Activated naive CD4-positive, alpha-beta T cell treated with anti-CD3 and anti-CD28 coated beads, Interleukin-2, amount 50 U/mL, for 72 hours (primary cell): Measurements from ENCODE around the gene FBLN7. TPM values are rescaled to one million over a fixed set of nuclear protein-coding genes. Genes with fewer than 3 reads are reported as not detected.

ENCODE experiments used
- ATAC-seq, 2 donors: fragments of 150-1000 bp; cut with Tn5 transposase; 2 replicates each; pipeline ENCODE4 v1.10.0; 2021; ENCODE audit warnings: mild to moderate bottlenecking in 2 of 2, moderate library complexity in 2 of 2
- DNase-seq, 2 donors: peaks; one replicate each; pipeline ENCODE4 v3.0.0; 2021 to 2022; ENCODE audit warnings: low spot score in 2 of 2
- H3K27ac Mint-ChIP-seq, 2 donors: one replicate each; pipeline ENCODE4 v1.8.0; 2022; ENCODE audit warnings: mild to moderate bottlenecking in 2 of 2, mixed read lengths in 2 of 2
- H3K36me3 Mint-ChIP-seq, 2 donors: one replicate each; pipeline ENCODE4 v1.8.0; 2022; ENCODE audit warnings: mixed read lengths in 2 of 2
- H3K9me3 Mint-ChIP-seq, 2 donors: one replicate each; pipeline ENCODE4 v1.8.0; 2022; ENCODE audit warnings: mixed read lengths in 2 of 2
- total RNA-seq, 2 donors: library from RNA; stranded (reverse); gene quantifications; one replicate each; pipeline ENCODE4 v1.2.3, GENCODE V29; 2022

Gene FBLN7
- total RNA-seq, 2 donors from 2014 or later = 25.4 to 48.5 TPM

GRCh38 chr2:112162956-112163355, 24.8 kb downstream of the FBLN7 start:
- DNase-seq = no peak
- Mint-ChIP-seq H3K27ac (no peak overlapping the region), H3K9me3 (no peaks in the 10 kb centered on the region), H3K36me3 (no peaks in the 10 kb centered on the region)
- ATAC-seq = no peak

- DNase-seq (no peak), ATAC-seq (no peak)
- H3K27ac Mint-ChIP-seq = peak overlapping the region in 1 of 2 donors; percentile 26
- H3K9me3 Mint-ChIP-seq = no peaks in the 10 kb centered on the region
- no peaks in the 10 kb centered on the region for H3K36me3 Mint-ChIP-seq
Measured at GRCh38 chr2:112163541-112163981, 25.4 kb downstream of the FBLN7 start.

GRCh38 chr2:112164876-112165275, 26.7 kb downstream of the FBLN7 start:
- Mint-ChIP-seq H3K9me3 (no peaks in the 10 kb centered on the region), H3K36me3 (no peaks in the 10 kb centered on the region), H3K27ac (no peak overlapping the region)
- ATAC-seq (no peak), DNase-seq (peak in 1 of 2 donors; percentile 39)

- peak in 1 of 2 donors; percentile 40 for DNase-seq
Measured at GRCh38 chr2:112165296-112165695, 27.1 kb downstream of the FBLN7 start.

GRCh38 chr2:112166806-112167499, 28.8 kb downstream of the FBLN7 start:
- peak overlapping the region in 1 of 2 donors; percentile 30 for H3K27ac Mint-ChIP-seq
- peak; percentile 50 to 69 for ATAC-seq

More at GRCh38 chr2:112165296-112165695, 27.1 kb downstream of the FBLN7 start:
- Mint-ChIP-seq H3K27ac (no peak overlapping the region), H3K9me3 (no peaks in the 10 kb centered on the region), H3K36me3 (no peaks in the 10 kb centered on the region)
- ATAC-seq = no peak

GRCh38 chr2:112168422-112169124, 30.4 kb downstream of the FBLN7 start:
- no peak for DNase-seq
- Mint-ChIP-seq H3K9me3 (no peaks in the 10 kb centered on the region), H3K27ac (no peak overlapping the region), H3K36me3 (no peaks in the 10 kb centered on the region)
- ATAC-seq = no peak

More at GRCh38 chr2:112166806-112167499, 28.8 kb downstream of the FBLN7 start:
- H3K9me3 Mint-ChIP-seq = no peaks in the 10 kb centered on the region
- H3K36me3 Mint-ChIP-seq = no peaks in the 10 kb centered on the region
- no peak for DNase-seq

GRCh38 chr2:112170495-112170894, 32.3 kb downstream of the FBLN7 start:
- no peaks in the 10 kb centered on the region for H3K36me3 Mint-ChIP-seq
- peak overlapping the region in 1 of 2 donors; percentile 19 for H3K27ac Mint-ChIP-seq
- ATAC-seq (no peak), DNase-seq (no peak)
- H3K9me3 Mint-ChIP-seq = no peaks in the 10 kb centered on the region

- peak; percentile 70 to 73 for ATAC-seq
- DNase-seq = no peak
- no peak overlapping the region for H3K27ac Mint-ChIP-seq
- H3K36me3 Mint-ChIP-seq = peaks cover 0 to 5% of the 10 kb centered on the region in 2 donors
- no peaks in the 10 kb centered on the region for H3K9me3 Mint-ChIP-seq
Measured at GRCh38 chr2:112173646-112174319, 35.6 kb downstream of the FBLN7 start.

GRCh38 chr2:112174383-112174782, 36.2 kb downstream of the FBLN7 start:
- peaks cover 0 to 7% of the 10 kb centered on the region in 2 donors for H3K36me3 Mint-ChIP-seq
- H3K27ac Mint-ChIP-seq = no peak overlapping the region
- DNase-seq (no peak), ATAC-seq (peak in 1 of 2 donors; percentile 46)
- H3K9me3 Mint-ChIP-seq = no peaks in the 10 kb centered on the region

- H3K27ac Mint-ChIP-seq = no peak overlapping the region
- no peak for DNase-seq
- H3K36me3 Mint-ChIP-seq = peaks cover 0 to 12% of the 10 kb centered on the region in 2 donors
- no peak for ATAC-seq
- no peaks in the 10 kb centered on the region for H3K9me3 Mint-ChIP-seq
Measured at GRCh38 chr2:112175333-112175732, 37.1 kb downstream of the FBLN7 start.

GRCh38 chr2:112175958-112176573, 37.9 kb downstream of the FBLN7 start:
- no peak for DNase-seq
- Mint-ChIP-seq H3K27ac (no peak overlapping the region), H3K9me3 (no peaks in the 10 kb centered on the region), H3K36me3 (peaks cover 0 to 16% of the 10 kb centered on the region in 2 donors)
- ATAC-seq = no peak

- peak in 1 of 2 donors; percentile 72 for DNase-seq
- peak; percentile 28 to 80 for ATAC-seq
- peaks cover 22 to 49% of the 10 kb centered on the region in 2 donors for H3K36me3 Mint-ChIP-seq
Measured at GRCh38 chr2:112181571-112182290, 43.5 kb downstream of the FBLN7 start.

GRCh38 chr2:112182581-112183034, 44.4 kb downstream of the FBLN7 start:
- Mint-ChIP-seq H3K9me3 (peaks cover 0 to 4% of the 10 kb centered on the region in 2 donors), H3K36me3 (peaks cover 31 to 57% of the 10 kb centered on the region in 2 donors), H3K27ac (peak overlapping the region; percentile 93 to 99)
- DNase-seq (peak; percentile 59 to 81), ATAC-seq (peak; percentile 69 to 78)

More at GRCh38 chr2:112181571-112182290, 43.5 kb downstream of the FBLN7 start:
- Mint-ChIP-seq H3K27ac (peak overlapping the region; percentile 93 to 99), H3K9me3 (peaks cover 0 to 4% of the 10 kb centered on the region in 2 donors)

GRCh38 chr2:112183327-112184025, 45.3 kb downstream of the FBLN7 start:
- Mint-ChIP-seq H3K27ac (peak overlapping the region; percentile 93 to 99), H3K9me3 (peaks cover 0 to 4% of the 10 kb centered on the region in 2 donors), H3K36me3 (peaks cover 34 to 64% of the 10 kb centered on the region in 2 donors)
- peak in 1 of 2 donors; percentile 66 for DNase-seq
- peak in 1 of 2 donors; percentile 19 for ATAC-seq

- H3K36me3 Mint-ChIP-seq = peaks cover 34 to 66% of the 10 kb centered on the region in 2 donors
- H3K9me3 Mint-ChIP-seq = peaks cover 0 to 4% of the 10 kb centered on the region in 2 donors
- DNase-seq (no peak), ATAC-seq (no peak)
- H3K27ac Mint-ChIP-seq = peak overlapping the region; percentile 93 to 99
Measured at GRCh38 chr2:112184121-112184520, 45.9 kb downstream of the FBLN7 start.
